GM23338 (cell line): Measurements from ENCODE around the gene AOAH. TPM values are rescaled to one million over a fixed set of nuclear protein-coding genes. Genes with fewer than 3 reads are reported as not detected.

Experiments used
- ATAC-seq: fragments of 200-7000 bp; cut with Tn5 transposase; 3 replicates; pipeline ENCODE4 v1.9.1; 2020
- DNase-seq: peaks from one replicate; pipeline ENCODE4 v3.0.0-alpha.2; 2015; ENCODE audit warnings: low spot score
- H2AFZ ChIP-seq: fragments of 200-600 bp; sonication (generic); 2 replicates; pipeline ENCODE4 v1.8.0; 2016; ENCODE audit warnings: antibody characterized with exemption, mild to moderate bottlenecking, moderate library complexity
- H3F3A ChIP-seq: fragments of 200-600 bp; sonication (generic); replicated peaks from 2 replicates; pipeline ENCODE4 v1.8.0; 2017; ENCODE audit warnings: antibody characterized with exemption, mixed run types, low read depth
- H3K27ac ChIP-seq: fragments of 200-600 bp; sonication (generic); 2 replicates; pipeline ENCODE4 v1.6.1; 2016; ENCODE audit warnings: low read depth
- H3K27me3 ChIP-seq: fragments of 200-600 bp; sonication (generic); 2 replicates; pipeline ENCODE4 v1.8.0; 2016; ENCODE audit warnings: mild to moderate bottlenecking, mixed run types, moderate library complexity; ENCODE audit not compliant: insufficient read depth
- H3K36me3 ChIP-seq: fragments of 200-600 bp; sonication (generic); 2 replicates; pipeline ENCODE4 v1.8.0; 2016; ENCODE audit warnings: mild to moderate bottlenecking; ENCODE audit not compliant: insufficient read depth
- H3K4me1 ChIP-seq: fragments of 200-600 bp; sonication (generic); 2 replicates; pipeline ENCODE4 v1.8.0; 2016; ENCODE audit warnings: mild to moderate bottlenecking, moderate library complexity; ENCODE audit not compliant: insufficient read depth
- H3K4me2 ChIP-seq: fragments of 200-600 bp; sonication (generic); 2 replicates; pipeline ENCODE4 v1.7.1; 2017; ENCODE audit warnings: mixed run types
- H3K4me3 ChIP-seq: fragments of 200-600 bp; sonication (generic); 2 replicates; pipeline ENCODE4 v1.6.1; 2016; ENCODE audit warnings: mixed run types
- H3K79me2 ChIP-seq: fragments of 200-600 bp; sonication (generic); replicated peaks from 2 replicates; pipeline ENCODE4 v1.8.0; 2017; ENCODE audit warnings: mild to moderate bottlenecking; ENCODE audit not compliant: insufficient read depth
- H3K9me2 ChIP-seq: fragments of 200-600 bp; sonication (generic); 2 replicates; pipeline ENCODE4 v1.8.0; 2017; ENCODE audit not compliant: insufficient read depth
- H4K20me1 ChIP-seq: fragments of 200-600 bp; sonication (generic); replicated peaks from 2 replicates; pipeline ENCODE4 v1.8.0; 2017; ENCODE audit warnings: mild to moderate bottlenecking; ENCODE audit not compliant: insufficient read depth
- H3K27ac Mint-ChIP-seq: 2 replicates; pipeline ENCODE4 v1.8.0; 2020; ENCODE audit warnings: inconsistent platforms, mild to moderate bottlenecking, moderate library complexity, mixed read lengths
- H3K27me3 Mint-ChIP-seq: 3 replicates; pipeline ENCODE4 v1.8.0; 2022; ENCODE audit warnings: low read depth, mild to moderate bottlenecking, moderate library complexity, mixed read lengths, inconsistent platforms; ENCODE audit not compliant: insufficient read depth, poor library complexity
- H3K36me3 Mint-ChIP-seq: 3 replicates; pipeline ENCODE4 v1.8.0; 2021; ENCODE audit warnings: low read depth, mild to moderate bottlenecking, inconsistent platforms, moderate library complexity, mixed read lengths
- H3K4me1 Mint-ChIP-seq: 3 replicates; pipeline ENCODE4 v1.8.0; 2020; ENCODE audit warnings: mild to moderate bottlenecking, inconsistent platforms, mixed read lengths
- H3K4me3 Mint-ChIP-seq: 3 replicates; pipeline ENCODE4 v1.8.0; 2021; ENCODE audit warnings: moderate library complexity, mild to moderate bottlenecking, inconsistent platforms, mixed read lengths
- H3K9me3 Mint-ChIP-seq: 3 replicates; pipeline ENCODE4 v1.8.0; 2020; ENCODE audit warnings: moderate library complexity, mild to moderate bottlenecking, inconsistent platforms, mixed read lengths
- CREB1 ChIP-seq: fragments of 250-450 bp; sonication (Bioruptor Pico); IDR thresholded peaks from 2 replicates; pipeline ENCODE4 v1.5.0; 2020; ENCODE audit warnings: low read depth, mild to moderate bottlenecking, moderate library complexity
- JUNB ChIP-seq: IDR thresholded peaks from one replicate; pipeline ENCODE4 v1.6.1; 2016; ENCODE audit warnings: antibody characterized with exemption; ENCODE audit not compliant: unreplicated experiment
- NANOG ChIP-seq: IDR thresholded peaks from 2 replicates; pipeline ENCODE4 v1.6.1; 2016; ENCODE audit warnings: antibody characterized with exemption, borderline replicate concordance
- POLR2AphosphoS5 ChIP-seq: IDR thresholded peaks from 2 replicates; pipeline ENCODE4 v1.6.1; 2016; ENCODE audit warnings: antibody characterized with exemption, low read depth
- REST ChIP-seq: IDR thresholded peaks from one replicate; pipeline ENCODE4 v1.6.1; 2018; ENCODE audit warnings: antibody characterized with exemption; ENCODE audit not compliant: unreplicated experiment
- STAT1 ChIP-seq: IDR thresholded peaks from one replicate; pipeline ENCODE4 v1.6.1; 2016; ENCODE audit warnings: antibody characterized with exemption; ENCODE audit not compliant: unreplicated experiment
- polyA plus RNA-seq: library from polyadenylated mRNA; unstranded; fragments of >200 nt; fragmentation: Nextera tagmentation; extraction: Ambion mirVana; gene quantifications from 2 replicates; pipeline ENCODE4 v1.2.1, GENCODE V29; 2016
- total RNA-seq: library from RNA; depleted of rRNA; stranded (reverse); fragments of >200 nt; shearing (Covaris generic); gene quantifications from 2 replicates; pipeline ENCODE4 v1.2.3, GENCODE V29; 2014
- TF ChIP-seq, protein P1 (sequence below): fragments of 250-450 bp; sonication (Bioruptor Pico); IDR thresholded peaks from 2 replicates; pipeline ENCODE4 v1.5.0; 2020; ENCODE audit warnings: mild to moderate bottlenecking, moderate library complexity

AOAH gene
- total and polyA plus RNA-seq, 2 experiments from 2014 or later = not detected

- TF ChIP-seq POLR2AphosphoS5 = no peak
- TF ChIP-seq CREB1 (CRISPR knock-in tag) = no peak
- TF ChIP-seq REST = no peak
- no peak for TF ChIP-seq JUNB
- DNase-seq (no peak), ATAC-seq (no peak)
- Histone ChIP-seq H2AFZ (peak overlapping the region; percentile 32; the same call in 1 of the 2 replicates), H3K27me3 (no peaks in the 10 kb centered on the region), H4K20me1 (no peaks in the 10 kb centered on the region), H3K4me2 (no peak overlapping the region), H3K27ac (no peak overlapping the region), H3K9me2 (peaks cover 15% of the 10 kb centered on the region; the same call in 1 of the 2 replicates), H3K4me1 (peaks cover 9% of the 10 kb centered on the region), H3F3A (no peaks in the 10 kb centered on the region), H3K79me2 (no peaks in the 10 kb centered on the region), H3K4me3 (no peak overlapping the region), H3K36me3 (no peaks in the 10 kb centered on the region)
- Mint-ChIP-seq H3K4me3 (no peak overlapping the region), H3K27me3 (peaks cover 4% of the 10 kb centered on the region), H3K36me3 (no peaks in the 10 kb centered on the region), H3K27ac (no peak overlapping the region), H3K4me1 (peaks cover 15% of the 10 kb centered on the region), H3K9me3 (no peaks in the 10 kb centered on the region)
Observed at GRCh38 chr7:36620166-36620708, 104.1 kb downstream of the AOAH start.

GRCh38 chr7:36617408-36617807, 106.9 kb downstream of the AOAH start:
- no peaks in the 10 kb centered on the region for H3K36me3 ChIP-seq
- DNase-seq (no peak), ATAC-seq (no peak)
- TF ChIP-seq, protein P1, sequence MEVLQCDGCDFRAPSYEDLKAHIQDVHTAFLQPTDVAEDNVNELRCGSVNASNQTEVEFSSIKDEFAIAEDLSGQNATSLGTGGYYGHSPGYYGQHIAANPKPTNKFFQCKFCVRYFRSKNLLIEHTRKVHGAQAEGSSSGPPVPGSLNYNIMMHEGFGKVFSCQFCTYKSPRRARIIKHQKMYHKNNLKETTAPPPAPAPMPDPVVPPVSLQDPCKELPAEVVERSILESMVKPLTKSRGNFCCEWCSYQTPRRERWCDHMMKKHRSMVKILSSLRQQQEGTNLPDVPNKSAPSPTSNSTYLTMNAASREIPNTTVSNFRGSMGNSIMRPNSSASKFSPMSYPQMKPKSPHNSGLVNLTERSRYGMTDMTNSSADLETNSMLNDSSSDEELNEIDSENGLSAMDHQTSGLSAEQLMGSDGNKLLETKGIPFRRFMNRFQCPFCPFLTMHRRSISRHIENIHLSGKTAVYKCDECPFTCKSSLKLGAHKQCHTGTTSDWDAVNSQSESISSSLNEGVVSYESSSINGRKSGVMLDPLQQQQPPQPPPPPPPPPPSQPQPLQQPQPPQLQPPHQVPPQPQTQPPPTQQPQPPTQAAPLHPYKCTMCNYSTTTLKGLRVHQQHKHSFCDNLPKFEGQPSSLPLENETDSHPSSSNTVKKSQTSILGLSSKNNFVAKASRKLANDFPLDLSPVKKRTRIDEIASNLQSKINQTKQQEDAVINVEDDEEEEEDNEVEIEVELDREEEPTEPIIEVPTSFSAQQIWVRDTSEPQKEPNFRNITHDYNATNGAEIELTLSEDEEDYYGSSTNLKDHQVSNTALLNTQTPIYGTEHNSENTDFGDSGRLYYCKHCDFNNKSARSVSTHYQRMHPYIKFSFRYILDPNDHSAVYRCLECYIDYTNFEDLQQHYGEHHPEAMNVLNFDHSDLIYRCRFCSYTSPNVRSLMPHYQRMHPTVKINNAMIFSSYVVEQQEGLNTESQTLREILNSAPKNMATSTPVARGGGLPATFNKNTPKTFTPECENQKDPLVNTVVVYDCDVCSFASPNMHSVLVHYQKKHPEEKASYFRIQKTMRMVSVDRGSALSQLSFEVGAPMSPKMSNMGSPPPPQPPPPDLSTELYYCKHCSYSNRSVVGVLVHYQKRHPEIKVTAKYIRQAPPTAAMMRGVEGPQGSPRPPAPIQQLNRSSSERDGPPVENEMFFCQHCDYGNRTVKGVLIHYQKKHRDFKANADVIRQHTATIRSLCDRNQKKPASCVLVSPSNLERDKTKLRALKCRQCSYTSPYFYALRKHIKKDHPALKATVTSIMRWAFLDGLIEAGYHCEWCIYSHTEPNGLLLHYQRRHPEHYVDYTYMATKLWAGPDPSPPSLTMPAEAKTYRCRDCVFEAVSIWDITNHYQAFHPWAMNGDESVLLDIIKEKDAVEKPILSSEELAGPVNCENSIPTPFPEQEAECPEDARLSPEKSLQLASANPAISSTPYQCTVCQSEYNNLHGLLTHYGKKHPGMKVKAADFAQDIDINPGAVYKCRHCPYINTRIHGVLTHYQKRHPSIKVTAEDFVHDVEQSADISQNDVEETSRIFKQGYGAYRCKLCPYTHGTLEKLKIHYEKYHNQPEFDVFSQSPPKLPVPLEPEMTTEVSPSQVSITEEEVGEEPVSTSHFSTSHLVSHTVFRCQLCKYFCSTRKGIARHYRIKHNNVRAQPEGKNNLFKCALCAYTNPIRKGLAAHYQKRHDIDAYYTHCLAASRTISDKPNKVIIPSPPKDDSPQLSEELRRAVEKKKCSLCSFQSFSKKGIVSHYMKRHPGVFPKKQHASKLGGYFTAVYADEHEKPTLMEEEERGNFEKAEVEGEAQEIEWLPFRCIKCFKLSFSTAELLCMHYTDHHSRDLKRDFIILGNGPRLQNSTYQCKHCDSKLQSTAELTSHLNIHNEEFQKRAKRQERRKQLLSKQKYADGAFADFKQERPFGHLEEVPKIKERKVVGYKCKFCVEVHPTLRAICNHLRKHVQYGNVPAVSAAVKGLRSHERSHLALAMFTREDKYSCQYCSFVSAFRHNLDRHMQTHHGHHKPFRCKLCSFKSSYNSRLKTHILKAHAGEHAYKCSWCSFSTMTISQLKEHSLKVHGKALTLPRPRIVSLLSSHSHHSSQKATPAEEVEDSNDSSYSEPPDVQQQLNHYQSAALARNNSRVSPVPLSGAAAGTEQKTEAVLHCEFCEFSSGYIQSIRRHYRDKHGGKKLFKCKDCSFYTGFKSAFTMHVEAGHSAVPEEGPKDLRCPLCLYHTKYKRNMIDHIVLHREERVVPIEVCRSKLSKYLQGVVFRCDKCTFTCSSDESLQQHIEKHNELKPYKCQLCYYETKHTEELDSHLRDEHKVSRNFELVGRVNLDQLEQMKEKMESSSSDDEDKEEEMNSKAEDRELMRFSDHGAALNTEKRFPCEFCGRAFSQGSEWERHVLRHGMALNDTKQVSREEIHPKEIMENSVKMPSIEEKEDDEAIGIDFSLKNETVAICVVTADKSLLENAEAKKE (CRISPR knock-in tag) = no peak
- no peak for TF ChIP-seq STAT1
- TF ChIP-seq JUNB = no peak
- no peak for TF ChIP-seq NANOG
- H3K9me2 ChIP-seq = peaks cover 6% of the 10 kb centered on the region; the same call in 1 of the 2 replicates
- H4K20me1 ChIP-seq = no peaks in the 10 kb centered on the region
- no peak overlapping the region for H2AFZ ChIP-seq
- no peak overlapping the region for H3K27ac ChIP-seq
- H3K4me1 ChIP-seq = peaks cover 9% of the 10 kb centered on the region
- peaks cover 3% of the 10 kb centered on the region for H3K27me3 Mint-ChIP-seq
- H3F3A ChIP-seq = no peaks in the 10 kb centered on the region
- H3K4me3 Mint-ChIP-seq = no peak overlapping the region
- no peaks in the 10 kb centered on the region for H3K9me3 Mint-ChIP-seq
- H3K36me3 Mint-ChIP-seq = no peaks in the 10 kb centered on the region
- peaks cover 23% of the 10 kb centered on the region for H3K4me1 Mint-ChIP-seq
- no peak overlapping the region for H3K4me3 ChIP-seq
- no peak overlapping the region for H3K4me2 ChIP-seq
- no peaks in the 10 kb centered on the region for H3K27me3 ChIP-seq
- no peak overlapping the region for H3K27ac Mint-ChIP-seq
- H3K79me2 ChIP-seq = no peaks in the 10 kb centered on the region
